Measurements from ENCODE around the gene PARN.

DNA sequence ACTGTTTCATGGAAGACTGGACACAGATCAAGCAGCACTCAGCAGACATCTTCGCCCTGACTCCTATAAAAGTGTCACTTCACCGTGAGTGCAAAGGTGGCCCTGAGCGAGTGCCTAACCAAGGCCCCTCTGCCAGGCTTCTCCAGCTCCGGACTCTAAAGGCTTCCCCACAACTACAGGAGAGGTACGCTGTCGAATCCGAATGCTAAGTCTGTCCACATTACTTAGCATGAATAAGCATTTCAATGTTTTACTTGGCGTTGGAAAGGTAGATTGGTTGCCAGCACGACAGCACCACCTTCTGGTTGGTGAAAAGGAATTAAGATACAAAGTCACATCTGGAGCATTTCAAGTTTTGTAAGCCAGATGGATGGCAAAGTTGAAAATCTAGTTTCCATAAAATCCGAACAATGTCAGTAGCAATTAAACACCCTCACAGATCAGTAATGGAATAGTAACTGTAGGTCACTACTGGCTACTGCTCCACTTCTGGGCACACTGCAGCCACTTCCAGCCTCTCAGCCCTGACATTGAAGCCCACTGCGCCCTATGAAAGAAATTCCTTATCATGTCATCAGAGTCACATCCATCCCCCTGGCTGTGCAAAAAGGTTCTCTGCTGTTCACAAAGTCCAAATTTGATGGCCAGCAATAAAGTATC, 100.9 kb downstream of the PARN start:
- TF ChIP-seq, protein P1, sequence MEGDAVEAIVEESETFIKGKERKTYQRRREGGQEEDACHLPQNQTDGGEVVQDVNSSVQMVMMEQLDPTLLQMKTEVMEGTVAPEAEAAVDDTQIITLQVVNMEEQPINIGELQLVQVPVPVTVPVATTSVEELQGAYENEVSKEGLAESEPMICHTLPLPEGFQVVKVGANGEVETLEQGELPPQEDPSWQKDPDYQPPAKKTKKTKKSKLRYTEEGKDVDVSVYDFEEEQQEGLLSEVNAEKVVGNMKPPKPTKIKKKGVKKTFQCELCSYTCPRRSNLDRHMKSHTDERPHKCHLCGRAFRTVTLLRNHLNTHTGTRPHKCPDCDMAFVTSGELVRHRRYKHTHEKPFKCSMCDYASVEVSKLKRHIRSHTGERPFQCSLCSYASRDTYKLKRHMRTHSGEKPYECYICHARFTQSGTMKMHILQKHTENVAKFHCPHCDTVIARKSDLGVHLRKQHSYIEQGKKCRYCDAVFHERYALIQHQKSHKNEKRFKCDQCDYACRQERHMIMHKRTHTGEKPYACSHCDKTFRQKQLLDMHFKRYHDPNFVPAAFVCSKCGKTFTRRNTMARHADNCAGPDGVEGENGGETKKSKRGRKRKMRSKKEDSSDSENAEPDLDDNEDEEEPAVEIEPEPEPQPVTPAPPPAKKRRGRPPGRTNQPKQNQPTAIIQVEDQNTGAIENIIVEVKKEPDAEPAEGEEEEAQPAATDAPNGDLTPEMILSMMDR (IDR thresholded peaks at IDR 0.05), result peak; percentile 87
- peak; percentile 40; the same call in 1 of the 2 replicates for TF ChIP-seq POLR2AphosphoS5 (IDR thresholded peaks at IDR 0.05; ENCODE audit: low read depth, low read length)
